HG03460 (cell line): Measurements from ENCODE around the gene IL17B.

Source experiments
- ATAC-seq: cut with Tn5 transposase; IDR thresholded peaks from one replicate; pipeline ENCODE4 v1.9.1; 2021; ENCODE audit not compliant: unreplicated experiment

Gene IL17B

GRCh38 chr5:149325166-149325735, 53.8 kb downstream of the IL17B start:
- no peak for ATAC-seq

- no peak for ATAC-seq
Measured at GRCh38 chr5:149324641-149325040, 54.5 kb downstream of the IL17B start.
